Activated naive CD4-positive, alpha-beta T cell treated with anti-CD3 and anti-CD28 coated beads, Interleukin-2, amount 50 U/mL, for 72 hours (primary cell): Measurements from ENCODE around the gene DRAM1. TPM values are rescaled to one million over a fixed set of nuclear protein-coding genes. Genes with fewer than 3 reads are reported as not detected.
"Not testable (repeated sequence)": the region's sequence is repeated elsewhere in the genome, so short reads cannot be mapped to it uniquely, and the experiment has no call there.

ENCODE experiments used
- ATAC-seq, 2 donors: fragments of 150-1000 bp; cut with Tn5 transposase; 2 replicates each; pipeline ENCODE4 v1.10.0; 2021; ENCODE audit warnings: mild to moderate bottlenecking in 2 of 2, moderate library complexity in 2 of 2
- DNase-seq, 2 donors: peaks; one replicate each; pipeline ENCODE4 v3.0.0; 2021 to 2022; ENCODE audit warnings: low spot score in 2 of 2
- H3K27ac Mint-ChIP-seq, 2 donors: one replicate each; pipeline ENCODE4 v1.8.0; 2022; ENCODE audit warnings: mild to moderate bottlenecking in 2 of 2, mixed read lengths in 2 of 2
- H3K36me3 Mint-ChIP-seq, 2 donors: one replicate each; pipeline ENCODE4 v1.8.0; 2022; ENCODE audit warnings: mixed read lengths in 2 of 2
- H3K9me3 Mint-ChIP-seq, 2 donors: one replicate each; pipeline ENCODE4 v1.8.0; 2022; ENCODE audit warnings: mixed read lengths in 2 of 2
- total RNA-seq, 2 donors: library from RNA; stranded (reverse); gene quantifications; one replicate each; pipeline ENCODE4 v1.2.3, GENCODE V29; 2022

DRAM1 gene
- total RNA-seq, 2 donors from 2014 or later, result 5.1 to 5.6 TPM

DNA sequence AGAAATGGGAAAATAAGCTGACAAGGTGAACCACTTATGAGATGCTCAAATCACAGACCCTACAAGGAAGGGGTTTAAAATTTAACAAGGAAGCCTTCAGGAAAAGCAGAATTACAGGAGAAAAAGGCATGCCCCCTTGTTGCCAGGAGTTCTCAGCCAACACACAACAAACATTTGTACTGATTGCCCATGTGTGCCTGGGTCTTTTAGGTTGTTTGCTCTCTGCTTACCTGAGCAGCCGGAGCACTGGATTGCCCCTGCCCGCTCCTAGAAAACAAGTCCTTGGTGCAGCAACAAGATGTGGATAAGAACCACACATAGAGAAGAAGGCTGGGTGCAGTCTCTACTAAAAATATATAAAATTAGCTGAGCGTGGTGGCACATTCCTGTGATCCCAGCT lies 3.4 kb downstream of the DRAM1 start:
- Mint-ChIP-seq H3K36me3 (peaks cover 12 to 13% of the 10 kb centered on the region in 2 donors), H3K27ac (no peak overlapping the region), H3K9me3 (no peaks in the 10 kb centered on the region)
- DNase-seq (no peak), ATAC-seq (no peak)

DNA sequence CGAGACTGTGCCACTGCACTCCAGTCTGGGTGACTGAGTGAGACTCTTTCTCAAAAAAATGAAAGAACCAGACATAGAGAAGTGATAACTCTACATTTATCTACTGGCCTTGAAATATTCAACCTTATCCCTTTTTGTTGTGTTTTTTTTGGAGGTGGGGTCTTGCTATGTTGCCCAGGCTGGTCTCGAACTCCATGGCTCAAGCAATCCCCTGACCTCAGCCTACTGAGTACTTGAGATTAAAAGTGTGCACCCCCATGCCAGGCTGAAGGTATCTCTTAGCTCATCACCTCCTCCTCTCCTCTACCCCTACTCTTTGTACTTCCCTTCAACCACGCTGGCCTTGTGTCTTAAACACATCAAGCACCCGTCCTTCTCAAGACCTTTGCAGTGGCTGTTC lies 3.8 kb downstream of the DRAM1 start:
- H3K36me3 Mint-ChIP-seq, result peaks cover 12 to 13% of the 10 kb centered on the region in 2 donors
- H3K27ac Mint-ChIP-seq, result no peak overlapping the region
- H3K9me3 Mint-ChIP-seq, result no peaks in the 10 kb centered on the region
- DNase-seq (no peak), ATAC-seq (no peak)

DNA sequence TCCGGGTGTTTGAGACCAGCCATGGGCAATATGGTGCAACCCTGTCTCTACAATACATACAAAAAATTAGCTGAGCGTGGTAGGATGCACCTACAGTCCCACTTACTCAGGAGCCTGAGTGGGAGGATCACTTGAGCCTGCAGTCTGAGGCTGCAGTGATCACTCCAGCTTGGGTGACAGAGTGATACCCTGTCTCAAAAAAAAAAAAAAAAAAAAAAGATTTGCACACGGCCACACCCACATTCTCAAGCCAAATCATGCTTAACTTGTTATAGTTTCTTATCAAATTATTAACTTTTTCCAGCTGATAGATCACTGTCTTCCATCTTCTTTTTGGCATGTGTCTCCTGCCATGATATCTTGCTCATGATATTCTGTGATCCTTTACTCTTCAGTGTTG lies 6.8 kb downstream of the DRAM1 start:
- no peaks in the 10 kb centered on the region for H3K9me3 Mint-ChIP-seq

DNA sequence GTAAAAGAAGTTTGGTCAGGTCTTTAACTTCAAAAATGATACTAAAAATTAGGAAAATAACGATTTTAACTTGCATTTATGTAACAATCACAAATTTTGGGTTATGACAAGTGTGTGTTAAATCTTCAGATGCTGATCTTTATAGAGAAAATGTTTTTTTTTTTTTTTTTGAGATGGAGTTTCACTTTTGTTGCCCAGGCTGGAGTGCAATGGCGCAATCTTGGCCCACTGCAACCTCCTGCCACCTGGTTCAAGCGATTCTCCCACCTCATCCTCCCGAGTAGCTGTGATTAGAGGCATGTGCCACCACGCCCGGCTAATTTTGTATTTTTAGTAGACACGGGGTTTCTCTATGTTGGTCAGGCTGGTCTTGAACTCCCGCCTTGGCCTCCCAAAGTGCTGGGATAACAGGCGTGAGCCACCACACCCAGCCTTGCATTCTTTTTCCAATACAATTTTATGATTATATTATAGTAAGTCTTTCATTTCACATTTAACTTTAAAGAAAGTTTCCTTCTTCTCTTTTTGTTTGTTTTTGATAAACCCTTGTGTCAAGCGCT lies 7.5 kb downstream of the DRAM1 start:
- not testable (repeated sequence) for H3K9me3 Mint-ChIP-seq, DNase-seq, ATAC-seq, H3K36me3 Mint-ChIP-seq
- peak overlapping the region in 1 of 2 donors; percentile 5 for H3K27ac Mint-ChIP-seq

More for the DNA sequence above, 6.8 kb downstream of the DRAM1 start:
- H3K27ac Mint-ChIP-seq, result peak overlapping the region in 1 of 2 donors; percentile 5
- no peaks in the 10 kb centered on the region for H3K36me3 Mint-ChIP-seq
- no peak for DNase-seq
- no peak for ATAC-seq

DNA sequence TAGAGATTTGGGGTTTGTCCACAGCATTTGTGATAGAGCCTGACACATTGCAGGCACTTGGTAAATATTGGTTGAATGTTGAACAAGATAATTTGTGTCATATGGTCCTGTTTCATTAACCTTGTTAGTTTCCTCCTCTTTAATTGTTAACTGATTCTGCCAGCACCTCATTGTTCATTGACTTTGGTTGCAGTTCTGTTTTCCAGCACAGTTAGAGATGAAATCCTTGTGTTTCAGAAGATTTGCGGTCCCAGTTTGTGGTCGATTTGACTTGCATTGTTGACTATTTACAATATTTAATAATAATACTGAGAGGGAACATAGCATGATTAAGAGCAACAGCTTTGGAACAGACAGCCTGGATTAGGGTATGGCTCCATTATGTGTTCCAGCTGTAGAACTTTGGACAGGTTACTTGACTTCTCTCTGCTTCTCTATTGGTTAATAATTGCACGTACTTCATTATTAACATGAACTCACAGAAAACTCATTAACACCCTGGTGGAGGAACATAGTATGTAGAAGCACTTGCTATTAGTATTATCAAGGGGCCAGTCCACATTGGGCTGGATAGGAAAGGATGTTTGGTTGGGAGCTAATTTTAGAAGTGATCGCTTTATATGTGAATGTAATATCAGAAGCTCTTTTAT lies 8.7 kb downstream of the DRAM1 start:
- Mint-ChIP-seq H3K36me3 (no peaks in the 10 kb centered on the region), H3K9me3 (no peaks in the 10 kb centered on the region), H3K27ac (no peak overlapping the region)
- DNase-seq (no peak), ATAC-seq (no peak)

DNA sequence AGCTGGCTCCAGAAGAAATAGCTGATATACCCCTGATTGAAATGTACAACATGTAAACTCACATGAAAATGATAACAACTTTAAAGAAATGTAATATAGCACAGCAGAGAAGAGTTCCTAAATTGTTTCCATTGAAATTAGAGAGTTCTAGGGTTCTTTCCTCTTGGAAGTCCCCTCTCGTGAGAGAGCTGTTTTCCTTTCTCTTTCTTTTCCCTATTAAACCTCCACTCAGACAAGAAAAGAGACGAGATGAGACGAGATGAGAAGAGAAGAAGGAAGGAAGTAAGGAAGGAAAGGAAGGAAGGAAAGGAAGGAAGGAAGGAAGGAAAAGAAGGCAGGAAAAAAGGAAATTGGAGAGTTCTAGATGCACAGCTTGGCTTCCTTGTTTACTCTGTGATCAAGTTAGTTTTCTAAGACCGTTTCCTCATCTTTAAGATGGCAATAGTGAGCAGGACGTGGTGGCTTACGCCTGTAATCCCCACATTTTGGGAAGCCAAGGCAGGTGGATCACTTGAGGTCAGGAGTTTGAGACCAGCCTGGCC lies 11.9 kb downstream of the DRAM1 start:
- H3K9me3 Mint-ChIP-seq, result no peaks in the 10 kb centered on the region
- no peaks in the 10 kb centered on the region for H3K36me3 Mint-ChIP-seq
- H3K27ac Mint-ChIP-seq, result no peak overlapping the region
- DNase-seq, result no peak
- no peak for ATAC-seq

DNA sequence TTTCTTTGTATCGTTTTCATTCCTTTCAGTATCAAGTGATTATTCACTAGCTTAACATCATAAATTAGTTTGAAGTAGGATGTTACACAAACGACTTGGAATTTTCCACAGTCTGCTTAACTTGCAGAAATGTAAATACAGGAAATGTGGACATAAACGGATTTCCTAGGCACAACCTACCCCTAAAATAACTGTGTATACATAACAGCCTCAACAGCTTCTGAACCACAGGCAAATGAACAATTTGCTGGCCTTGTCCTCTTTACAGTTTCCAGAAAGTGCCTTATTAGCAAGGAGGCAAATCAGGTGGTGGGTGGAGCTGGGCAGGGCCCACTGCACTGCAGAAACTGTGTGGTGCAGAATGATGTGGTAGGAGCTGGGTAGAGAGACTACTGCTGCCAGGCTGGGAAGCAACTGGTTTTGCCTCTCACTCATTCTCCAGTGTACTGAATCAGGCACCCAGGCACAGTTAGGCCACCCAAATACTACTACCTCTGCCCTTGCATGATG lies 14.1 kb downstream of the DRAM1 start:
- Mint-ChIP-seq H3K27ac (no peak overlapping the region), H3K36me3 (no peaks in the 10 kb centered on the region), H3K9me3 (no peaks in the 10 kb centered on the region)
- no peak for ATAC-seq
- no peak for DNase-seq

DNA sequence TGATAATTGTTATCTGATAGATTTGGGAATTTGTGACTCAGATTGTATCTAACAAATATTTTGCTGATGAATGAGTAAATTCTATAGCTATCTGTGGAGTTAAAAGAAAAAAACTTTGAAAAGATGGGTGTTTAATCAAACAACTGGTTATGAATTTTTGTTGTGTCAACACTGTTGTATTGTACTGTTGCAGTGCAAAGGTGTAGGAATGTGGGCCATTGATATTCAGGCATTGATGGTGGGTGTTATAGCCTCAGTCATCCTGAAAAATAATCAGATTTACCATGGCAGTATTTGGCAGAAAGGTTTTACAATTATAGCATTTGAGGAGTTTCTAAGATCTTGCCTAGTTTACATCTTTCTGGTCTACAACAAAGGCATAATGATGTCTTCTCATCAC lies 15.4 kb downstream of the DRAM1 start:
- no peaks in the 10 kb centered on the region for H3K36me3 Mint-ChIP-seq
- H3K27ac Mint-ChIP-seq, result no peak overlapping the region
- ATAC-seq (no peak), DNase-seq (no peak)
- no peaks in the 10 kb centered on the region for H3K9me3 Mint-ChIP-seq

DNA sequence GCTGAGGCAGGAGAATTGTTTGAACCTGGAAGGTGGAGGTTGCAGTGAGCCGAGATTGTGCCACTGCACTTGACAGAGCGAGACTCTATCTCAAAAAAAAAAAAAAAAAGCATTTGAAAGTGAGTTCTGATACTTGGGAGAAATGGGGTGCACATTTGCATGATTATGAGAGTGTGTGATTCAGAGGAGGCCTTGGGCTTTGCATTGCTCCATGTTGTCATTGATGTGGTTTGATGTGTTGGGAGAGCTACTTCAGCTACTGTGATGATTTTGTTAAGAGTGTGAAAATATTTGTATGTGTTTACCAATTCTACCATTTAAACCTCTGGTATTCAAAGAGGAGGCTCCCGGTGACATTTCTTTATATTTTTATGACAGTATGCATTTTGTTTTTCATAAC lies 24.4 kb downstream of the DRAM1 start:
- no peak for DNase-seq
- H3K36me3 Mint-ChIP-seq, result no peaks in the 10 kb centered on the region
- peak in 1 of 2 donors; percentile 72 for ATAC-seq
- no peaks in the 10 kb centered on the region for H3K9me3 Mint-ChIP-seq
- no peak overlapping the region for H3K27ac Mint-ChIP-seq

DNA sequence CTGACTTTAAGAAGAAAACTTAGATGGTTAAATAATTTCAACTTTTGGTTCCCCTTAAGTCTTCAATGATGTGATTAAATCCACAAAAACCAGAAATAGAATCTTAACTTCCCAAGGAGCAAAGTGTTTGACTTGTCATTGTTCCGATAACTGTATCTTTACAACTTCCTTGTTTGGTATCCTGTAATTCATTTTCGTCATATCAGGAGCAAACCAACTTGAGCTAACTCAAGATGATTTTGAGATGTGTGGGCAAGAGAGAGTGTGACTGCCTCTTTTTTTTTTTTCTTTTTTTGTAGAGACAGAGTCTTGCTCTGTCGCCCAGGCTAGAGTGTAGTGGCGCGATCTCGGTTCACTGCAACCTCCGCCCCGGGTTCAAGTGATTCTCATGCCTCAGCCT lies 25.3 kb downstream of the DRAM1 start:
- no peak for ATAC-seq
- Mint-ChIP-seq H3K36me3 (no peaks in the 10 kb centered on the region), H3K27ac (no peak overlapping the region), H3K9me3 (no peaks in the 10 kb centered on the region)
- DNase-seq, result no peak

DNA sequence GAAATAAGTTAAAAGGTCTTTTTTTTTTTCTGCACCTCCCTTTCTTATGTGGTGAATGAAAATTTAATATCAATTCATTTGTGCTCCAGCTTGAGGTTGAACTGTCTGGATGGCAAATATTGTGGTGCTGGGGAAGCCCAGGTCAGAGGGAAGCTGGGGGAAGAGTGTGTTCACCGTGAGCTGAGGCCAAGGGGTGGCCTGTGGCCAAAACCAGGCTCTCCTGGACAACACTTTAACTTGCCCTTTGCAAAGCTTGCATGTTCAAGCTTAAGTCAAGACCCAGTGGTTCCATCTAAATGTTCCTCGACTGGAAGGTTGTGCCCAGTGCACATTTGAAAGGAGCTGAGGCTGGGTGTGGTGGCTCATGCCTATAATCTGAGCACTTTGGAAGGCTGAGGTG lies 28.8 kb downstream of the DRAM1 start:
- no peak for DNase-seq
- no peaks in the 10 kb centered on the region for H3K36me3 Mint-ChIP-seq
- H3K9me3 Mint-ChIP-seq, result no peaks in the 10 kb centered on the region
- no peak for ATAC-seq
- H3K27ac Mint-ChIP-seq, result no peak overlapping the region

DNA sequence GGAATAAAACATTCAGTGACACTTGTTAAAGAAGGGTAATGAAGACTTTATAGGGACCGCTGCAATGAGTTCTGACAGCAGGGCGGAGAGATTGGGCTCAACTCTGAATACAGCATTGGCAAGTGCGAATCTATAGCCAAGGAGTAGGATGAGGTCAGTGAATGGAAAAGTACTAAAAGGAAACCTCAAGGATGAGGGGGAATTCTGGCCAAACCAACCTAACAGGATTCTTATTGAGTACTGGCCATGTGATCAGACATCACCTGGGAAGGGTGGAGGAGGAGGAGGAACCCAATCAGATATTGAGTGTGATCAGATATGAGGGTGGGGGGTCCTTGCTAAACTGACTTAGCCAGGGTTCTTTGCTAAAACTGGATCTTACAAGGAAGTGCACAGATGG lies 31.0 kb downstream of the DRAM1 start:
- Mint-ChIP-seq H3K27ac (no peak overlapping the region), H3K36me3 (no peaks in the 10 kb centered on the region), H3K9me3 (no peaks in the 10 kb centered on the region)
- DNase-seq (no peak), ATAC-seq (no peak)

DNA sequence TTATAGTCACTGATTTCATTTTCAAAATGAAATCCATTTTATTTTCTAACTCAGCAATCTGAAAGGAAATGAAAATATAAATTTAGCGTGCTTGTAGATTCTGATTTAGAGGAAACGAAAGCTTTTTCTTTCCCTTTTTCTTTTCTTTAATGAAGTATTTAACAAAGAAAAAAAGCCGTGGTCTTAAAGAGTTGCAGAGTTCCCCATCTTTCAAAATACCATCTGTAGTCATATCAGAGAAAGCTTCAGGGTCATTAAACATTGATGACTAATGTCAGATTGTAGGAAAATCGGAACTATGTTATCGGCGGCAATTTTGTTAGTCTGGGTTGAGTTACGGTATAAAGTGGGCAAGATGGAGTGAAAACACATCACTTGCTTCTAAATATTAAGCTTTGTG lies 32.3 kb downstream of the DRAM1 start:
- no peak overlapping the region for H3K27ac Mint-ChIP-seq
- no peaks in the 10 kb centered on the region for H3K9me3 Mint-ChIP-seq
- no peak for ATAC-seq
- DNase-seq, result no peak
- H3K36me3 Mint-ChIP-seq, result no peaks in the 10 kb centered on the region

DNA sequence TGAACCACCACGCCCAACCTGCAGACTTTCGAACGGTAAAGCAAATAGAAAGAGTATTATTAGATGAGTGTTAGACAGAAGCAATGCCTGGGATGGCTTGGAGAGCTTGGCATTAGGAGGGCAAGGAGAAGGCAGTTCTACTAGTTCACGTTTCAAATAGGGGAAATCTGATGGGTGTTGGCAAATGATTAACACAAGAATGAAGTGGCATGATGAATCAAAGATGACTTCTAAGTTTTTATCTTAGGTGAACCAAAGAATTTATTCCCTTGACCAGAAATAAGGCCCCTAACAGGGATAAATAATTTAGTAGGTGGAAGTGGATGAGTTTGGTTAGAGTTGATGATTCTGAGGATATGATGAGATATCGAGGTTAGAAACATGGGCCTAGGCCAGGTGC lies 38.5 kb downstream of the DRAM1 start:
- Mint-ChIP-seq H3K36me3 (no peaks in the 10 kb centered on the region), H3K27ac (no peak overlapping the region), H3K9me3 (no peaks in the 10 kb centered on the region)
- DNase-seq (no peak), ATAC-seq (no peak)

DNA sequence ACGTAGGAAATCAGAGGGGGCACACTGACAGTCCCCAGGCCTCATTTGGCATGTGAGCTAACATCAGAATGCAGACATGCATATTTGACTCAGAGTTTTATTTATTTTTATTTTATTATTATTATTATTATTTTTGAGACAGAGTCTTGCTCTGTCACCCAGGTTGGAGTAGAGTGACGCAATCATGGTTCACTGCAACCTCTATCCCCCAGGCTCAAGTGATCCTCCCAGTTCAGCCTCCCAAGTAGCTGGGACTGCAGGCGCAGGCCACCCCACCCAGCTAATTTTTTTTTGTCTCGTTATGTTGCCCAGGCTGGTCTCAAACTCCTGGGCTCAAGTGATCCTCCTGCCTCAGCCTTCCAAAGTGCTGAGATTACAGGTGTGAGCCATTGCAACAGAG lies 41.4 kb downstream of the DRAM1 start:
- H3K9me3 Mint-ChIP-seq, H3K36me3 Mint-ChIP-seq, DNase-seq, H3K27ac Mint-ChIP-seq, ATAC-seq: not testable (repeated sequence)

DNA sequence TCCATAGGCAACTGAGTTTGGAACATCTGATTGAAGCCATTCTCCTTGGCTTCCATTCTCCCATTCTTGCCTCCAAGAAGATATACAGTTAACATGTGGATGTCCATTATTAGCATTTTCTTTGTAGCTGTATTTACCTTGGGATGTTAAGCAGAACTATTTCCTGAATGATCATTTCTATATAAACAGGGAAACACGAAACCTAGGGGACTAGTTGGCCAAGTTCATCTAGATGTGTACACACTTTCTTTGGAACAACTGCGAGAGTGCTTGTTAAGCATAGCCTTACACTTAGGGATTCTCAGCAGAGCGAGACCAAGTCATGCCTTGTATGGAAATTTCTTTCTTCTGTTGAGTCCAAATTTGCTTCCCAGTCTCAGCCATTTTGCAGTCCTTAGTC lies 42.1 kb downstream of the DRAM1 start:
- no peaks in the 10 kb centered on the region for H3K9me3 Mint-ChIP-seq
- no peak for DNase-seq
- H3K36me3 Mint-ChIP-seq, result no peaks in the 10 kb centered on the region
- H3K27ac Mint-ChIP-seq, result no peak overlapping the region
- ATAC-seq, result no peak

DNA sequence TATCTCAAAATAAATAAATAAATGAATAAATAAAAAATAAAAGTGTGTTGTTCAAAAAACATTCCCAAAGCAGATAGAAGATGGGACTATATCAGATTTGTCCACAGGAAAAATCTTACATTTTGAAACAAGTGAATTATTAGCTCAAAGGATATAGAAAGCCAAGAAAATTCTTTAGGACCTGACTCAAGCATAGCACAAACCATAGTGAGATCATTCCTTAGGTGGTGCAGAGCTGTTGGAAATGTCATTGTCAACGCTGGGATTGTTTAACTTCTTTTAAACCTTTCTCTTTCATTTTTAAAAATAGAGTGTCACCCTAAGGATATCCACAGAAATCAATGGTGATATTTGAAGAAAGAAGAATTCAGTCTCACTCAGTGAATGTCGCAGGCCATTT lies 43.5 kb downstream of the DRAM1 start:
- Mint-ChIP-seq H3K27ac (no peak overlapping the region), H3K9me3 (no peaks in the 10 kb centered on the region), H3K36me3 (no peaks in the 10 kb centered on the region)
- ATAC-seq, result no peak
- no peak for DNase-seq
